Measurements from ENCODE around the gene TTC28.
"Not testable (repeated sequence)": the region's sequence is repeated elsewhere in the genome, so short reads cannot be mapped to it uniquely, and the experiment has no call there.

Gene TTC28

GRCh38 chr22:28547132-28547842 lies 132.4 kb downstream of the TTC28 start:
- DNase-seq (ENCODE audit: low spot score), result no peak
- in situ Hi-C loops (cut with MboI; ENCODE audit: low sequenced_read_pairs, unreplicated experiment), result no loop called here
- no peak for TF ChIP-seq CTCF (IDR thresholded peaks at IDR 0.05; ENCODE audit: borderline replicate concordance, control extremely low read depth, extremely low read depth, insufficient read depth, missing control alignments)

GRCh38 chr22:28544431-28544868 lies 135.2 kb downstream of the TTC28 start:
- TF ChIP-seq CTCF (IDR thresholded peaks at IDR 0.05; ENCODE audit: borderline replicate concordance, control extremely low read depth, extremely low read depth, insufficient read depth, missing control alignments), result no peak

GRCh38 chr22:28542980-28543621 lies 136.5 kb downstream of the TTC28 start:
- no peak for DNase-seq (ENCODE audit: low spot score)
- in situ Hi-C loops (cut with MboI; ENCODE audit: low sequenced_read_pairs, unreplicated experiment), result no loop called here
- TF ChIP-seq CTCF (IDR thresholded peaks at IDR 0.05; ENCODE audit: borderline replicate concordance, control extremely low read depth, extremely low read depth, insufficient read depth, missing control alignments), result no peak

More at GRCh38 chr22:28544431-28544868, 135.2 kb downstream of the TTC28 start:
- in situ Hi-C loops (cut with MboI; ENCODE audit: low sequenced_read_pairs, unreplicated experiment), result no loop called here
- no peak for DNase-seq (ENCODE audit: low spot score)

- no peak for TF ChIP-seq CTCF (IDR thresholded peaks at IDR 0.05; ENCODE audit: borderline replicate concordance, control extremely low read depth, extremely low read depth, insufficient read depth, missing control alignments)
- DNase-seq (ENCODE audit: low spot score), result no peak
- in situ Hi-C loops (cut with MboI; ENCODE audit: low sequenced_read_pairs, unreplicated experiment), result no loop called here
Observed at GRCh38 chr22:28541137-28541536, 138.5 kb downstream of the TTC28 start.

- in situ Hi-C loops (cut with MboI; ENCODE audit: low sequenced_read_pairs, unreplicated experiment), result no loop called here
- DNase-seq (ENCODE audit: low spot score), result no peak
- no peak for TF ChIP-seq CTCF (IDR thresholded peaks at IDR 0.05; ENCODE audit: borderline replicate concordance, control extremely low read depth, extremely low read depth, insufficient read depth, missing control alignments)
Observed at GRCh38 chr22:28538922-28539321, 140.7 kb downstream of the TTC28 start.

- in situ Hi-C loops (cut with MboI; ENCODE audit: low sequenced_read_pairs, unreplicated experiment); DNase-seq (ENCODE audit: low spot score): not testable (repeated sequence)
Observed at GRCh38 chr22:28530565-28530964, 149.1 kb downstream of the TTC28 start.

GRCh38 chr22:28529144-28529543 lies 150.5 kb downstream of the TTC28 start:
- in situ Hi-C loops (cut with MboI; ENCODE audit: low sequenced_read_pairs, unreplicated experiment), result not testable (repeated sequence)

More at GRCh38 chr22:28529144-28529543, 150.5 kb downstream of the TTC28 start:
- not testable (repeated sequence) for DNase-seq (ENCODE audit: low spot score)
